Tibial artery (tissue), 4 donors: ENCODE data around the gene LIMS2.

Experiments
- DNase-seq, 2 donors: peaks; one replicate each; pipeline ENCODE4 v3.0.0-alpha.2; 2019
- H3K27ac ChIP-seq, 2 donors: fragments of 200-600 bp; sonication (generic) in 1 of 2; 1 replicate in 1 of 2; 2 replicates in 1 of 2; pipeline ENCODE4 v1.5.1; 2018 to 2019; ENCODE audit warnings: mild to moderate bottlenecking in 1 of 2
- H3K27me3 ChIP-seq, 2 donors: fragments of 200-600 bp; sonication (generic) in 1 of 2; one replicate each; pipeline versions ENCODE4 v1.5.1 to v1.6.0; 2016 to 2019
- H3K36me3 ChIP-seq, 3 donors: fragments of 200-600 bp; sonication (generic) in 2 of 3; one replicate each; pipeline ENCODE4 v1.5.1; 2016 to 2019; ENCODE audit warnings: mild to moderate bottlenecking in 2 of 3
- H3K4me1 ChIP-seq, 4 donors: fragments of 200-600 bp; sonication (generic) in 2 of 4; 1 replicate in 3 of 4; 2 replicates in 1 of 4; pipeline ENCODE4 v1.5.1; 2016 to 2019
- H3K4me3 ChIP-seq, 2 donors: fragments of 200-600 bp; sonication (generic) in 1 of 2; 1 replicate in 1 of 2; 2 replicates in 1 of 2; pipeline ENCODE4 v1.5.1; 2018 to 2019; ENCODE audit warnings: mild to moderate bottlenecking in 2 of 2
- H3K9me3 ChIP-seq, 3 donors: fragments of 200-600 bp; sonication (generic) in 1 of 3; one replicate each; pipeline ENCODE4 v1.5.1; 2016 to 2019
- CTCF ChIP-seq, 2 experiments: fragments of 200-600 bp in 1 of 2; fragments of 450-650 bp in 1 of 2; IDR thresholded peaks; one replicate each; pipeline ENCODE4 v1.5.1; 2017 to 2019; ENCODE audit warnings: antibody characterized with exemption in 2 of 2, mild to moderate bottlenecking in 1 of 2, moderate library complexity in 1 of 2
- intact Hi-C: fragments of 100-400 bp; cut with DNase I; formaldehyde crosslinking; loops from one replicate; pipeline ENCODE4 v1.15.0; 2023; ENCODE audit warnings: low total_unique reads

The LIMS2 gene

GRCh38 chr2:127597984-127598380 lies 77.3 kb downstream of the LIMS2 start:
- intact Hi-C loops = no loop called here
- no peaks in the 10 kb centered on the region for H3K27me3 ChIP-seq
- no peak for DNase-seq
- H3K4me3 ChIP-seq = no peak overlapping the region
- no peaks in the 10 kb centered on the region for H3K9me3 ChIP-seq
- H3K4me1 ChIP-seq = no peaks in the 10 kb centered on the region
- no peak for TF ChIP-seq CTCF (IDR thresholded peaks at IDR 0.05)
- H3K27ac ChIP-seq = no peak overlapping the region
- no peaks in the 10 kb centered on the region for H3K36me3 ChIP-seq

- no peak for DNase-seq
- H3K9me3 ChIP-seq = no peaks in the 10 kb centered on the region
- no peak overlapping the region for H3K27ac ChIP-seq
- H3K4me3 ChIP-seq = no peak overlapping the region
- intact Hi-C loops = no loop called here
- H3K4me1 ChIP-seq = no peaks in the 10 kb centered on the region
- TF ChIP-seq CTCF (IDR thresholded peaks at IDR 0.05) = no peak
- H3K36me3 ChIP-seq = no peaks in the 10 kb centered on the region
- no peaks in the 10 kb centered on the region for H3K27me3 ChIP-seq
Observed at GRCh38 chr2:127597046-127597983, 78.0 kb downstream of the LIMS2 start.

GRCh38 chr2:127596311-127597045 lies 78.9 kb downstream of the LIMS2 start:
- no peak for DNase-seq
- Histone ChIP-seq H3K27me3 (no peaks in the 10 kb centered on the region), H3K36me3 (no peaks in the 10 kb centered on the region), H3K9me3 (no peaks in the 10 kb centered on the region), H3K4me1 (no peaks in the 10 kb centered on the region), H3K4me3 (no peak overlapping the region), H3K27ac (no peak overlapping the region)
- TF ChIP-seq CTCF (IDR thresholded peaks at IDR 0.05) = no peak
- intact Hi-C loops = no loop called here

- DNase-seq = peak in 1 of 2 donors; percentile 13
- H3K4me1 ChIP-seq = no peaks in the 10 kb centered on the region
- H3K9me3 ChIP-seq = no peaks in the 10 kb centered on the region
- TF ChIP-seq CTCF (IDR thresholded peaks at IDR 0.05) = no peak
- H3K27ac ChIP-seq = no peak overlapping the region
- H3K27me3 ChIP-seq = no peaks in the 10 kb centered on the region
- intact Hi-C loops = loop anchor here (5.0 kb wide), 1 partner anchor 103 kb away; no protein-coding TSS in a partner anchor
- H3K36me3 ChIP-seq = no peaks in the 10 kb centered on the region
- H3K4me3 ChIP-seq = no peak overlapping the region
Observed at GRCh38 chr2:127594116-127594591, 81.2 kb downstream of the LIMS2 start.

GRCh38 chr2:127593228-127594115 lies 81.9 kb downstream of the LIMS2 start:
- Histone ChIP-seq H3K27me3 (no peaks in the 10 kb centered on the region), H3K4me3 (no peak overlapping the region), H3K36me3 (no peaks in the 10 kb centered on the region), H3K9me3 (no peaks in the 10 kb centered on the region), H3K4me1 (no peaks in the 10 kb centered on the region), H3K27ac (no peak overlapping the region)
- DNase-seq = no peak
- no peak for TF ChIP-seq CTCF (IDR thresholded peaks at IDR 0.05)
- intact Hi-C loops = loop anchor here (5.0 kb wide), 1 partner anchor 104 kb away; no protein-coding TSS in a partner anchor
